HAP-1 (cell line): ENCODE results near the gene UGT1A10.

ENCODE experiments used
- DNase-seq, 2 experiments: peaks; one replicate each; pipeline ENCODE4 v3.0.0-alpha.2; 2016 to 2020; ENCODE audit warnings: low spot score in 2 of 2
- H3K27me3 ChIP-seq: fragments of 250-450 bp; sonication (Bioruptor Pico); 2 replicates; pipeline ENCODE4 v1.5.1; 2020; ENCODE audit warnings: low read depth, mild to moderate bottlenecking, moderate library complexity
- H3K36me3 ChIP-seq: fragments of 250-450 bp; sonication (Bioruptor Pico); replicated peaks from 2 replicates; pipeline ENCODE4 v1.5.1; 2020; ENCODE audit warnings: mild to moderate bottlenecking
- H3K4me1 ChIP-seq: fragments of 250-450 bp; sonication (Bioruptor Pico); 2 replicates; pipeline ENCODE4 v1.5.1; 2020; ENCODE audit warnings: mild to moderate bottlenecking
- H3K4me3 ChIP-seq: fragments of 250-450 bp; sonication (Bioruptor Pico); 2 replicates; pipeline ENCODE4 v1.5.1; 2020; ENCODE audit warnings: mild to moderate bottlenecking, moderate library complexity
- H3K9me3 ChIP-seq: fragments of 250-450 bp; sonication (Bioruptor Pico); 2 replicates; pipeline ENCODE4 v1.5.1; 2020; ENCODE audit warnings: mild to moderate bottlenecking, moderate library complexity
- in situ Hi-C: fragments of 300-500 bp; cut with MboI; formaldehyde crosslinking; loops from 3 replicates; pipeline ENCODE4 v1.14.3; 2020; ENCODE audit warnings: low sequenced_read_pairs, inconsistent platforms, mixed read lengths

UGT1A10 gene

DNA sequence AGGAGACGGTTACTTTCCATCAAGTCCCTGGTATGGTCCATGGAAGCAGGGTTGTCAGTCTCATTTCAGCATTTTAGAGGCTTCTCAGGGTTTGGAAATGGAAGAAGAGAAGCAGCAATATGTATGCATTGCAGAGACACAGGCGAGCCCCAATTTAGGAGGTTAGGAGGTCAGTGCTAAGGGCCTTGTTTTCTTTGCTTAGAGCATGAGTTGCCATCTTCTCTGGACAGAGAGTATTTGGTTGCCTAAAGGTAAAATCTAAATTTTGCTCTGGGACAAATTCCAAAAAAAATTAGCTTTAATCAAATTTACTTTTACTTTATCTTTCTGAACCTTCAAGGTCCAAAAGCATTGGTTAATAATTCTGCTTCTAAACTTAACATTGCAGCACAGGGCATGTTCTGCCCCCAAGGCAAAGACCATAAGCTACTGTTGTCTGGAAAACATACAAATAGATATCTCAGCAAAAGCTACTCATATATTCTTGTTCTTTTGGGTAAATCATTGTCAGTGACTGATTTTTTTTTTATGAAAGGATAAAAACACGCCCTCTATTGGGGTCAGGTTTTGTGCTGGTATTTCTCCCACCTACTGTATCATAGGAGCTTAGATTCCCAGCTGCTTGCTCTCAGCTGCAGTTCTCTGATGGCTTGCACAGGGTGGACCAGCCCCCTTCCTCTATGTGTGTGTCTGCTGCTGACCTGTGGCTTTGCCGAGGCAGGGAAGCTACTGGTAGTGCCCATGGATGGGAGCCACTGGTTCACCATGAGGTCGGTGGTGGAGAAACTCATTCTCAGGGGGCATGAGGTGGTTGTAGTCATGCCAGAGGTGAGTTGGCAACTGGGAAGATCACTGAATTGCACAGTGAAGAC, 35.3 kb downstream of the UGT1A10 start, which contains the start of gene UGT1A9:
Gene UGT1A9, plus strand, starts transcription at position 609 of the 872 bp plus-strand sequence. Its CDS starts 37 bp downstream, at position 646.
- H3K4me3 ChIP-seq, result no peak within 1 kb of the TSS
- no peaks in the 10 kb centered on the region for H3K27me3 ChIP-seq
- no peaks in the 10 kb centered on the region for H3K4me1 ChIP-seq
- no peak for DNase-seq
- no peaks in the 10 kb centered on the region for H3K36me3 ChIP-seq
- H3K9me3 ChIP-seq, result no peaks in the 10 kb centered on the region
- in situ Hi-C loops, result no loop called here

GRCh38 chr2:233672886-233673285, 36.6 kb downstream of the UGT1A10 start:
- Histone ChIP-seq H3K4me3 (no peak overlapping the region), H3K9me3 (no peaks in the 10 kb centered on the region), H3K36me3 (no peaks in the 10 kb centered on the region), H3K4me1 (no peaks in the 10 kb centered on the region), H3K27me3 (no peaks in the 10 kb centered on the region)
- in situ Hi-C loops, result no loop called here
- DNase-seq, result no peak

DNA sequence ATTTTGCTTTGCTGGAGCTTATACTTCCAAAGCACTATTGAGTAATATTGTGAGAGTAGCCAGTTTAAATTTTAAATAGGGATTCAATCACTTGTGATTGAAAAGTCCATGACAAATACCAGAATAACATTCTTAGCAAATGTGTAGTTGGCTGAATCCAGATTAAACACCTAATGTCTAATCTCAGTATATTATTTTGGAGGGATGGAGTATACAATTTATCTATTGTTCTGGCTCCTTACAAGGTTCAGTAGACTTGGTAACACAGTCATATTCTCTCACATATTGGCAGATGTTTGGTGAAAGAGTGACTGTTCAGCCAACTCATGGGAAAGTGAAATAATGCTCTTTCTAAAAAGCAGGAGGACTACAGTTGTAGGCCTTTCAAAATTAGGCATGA, 37.6 kb downstream of the UGT1A10 start:
- Histone ChIP-seq H3K27me3 (no peaks in the 10 kb centered on the region), H3K4me1 (peaks cover 3% of the 10 kb centered on the region; the same call in 1 of the 2 replicates), H3K9me3 (no peaks in the 10 kb centered on the region), H3K4me3 (no peak overlapping the region), H3K36me3 (no peaks in the 10 kb centered on the region)
- no peak for DNase-seq
- in situ Hi-C loops, result no loop called here

DNA sequence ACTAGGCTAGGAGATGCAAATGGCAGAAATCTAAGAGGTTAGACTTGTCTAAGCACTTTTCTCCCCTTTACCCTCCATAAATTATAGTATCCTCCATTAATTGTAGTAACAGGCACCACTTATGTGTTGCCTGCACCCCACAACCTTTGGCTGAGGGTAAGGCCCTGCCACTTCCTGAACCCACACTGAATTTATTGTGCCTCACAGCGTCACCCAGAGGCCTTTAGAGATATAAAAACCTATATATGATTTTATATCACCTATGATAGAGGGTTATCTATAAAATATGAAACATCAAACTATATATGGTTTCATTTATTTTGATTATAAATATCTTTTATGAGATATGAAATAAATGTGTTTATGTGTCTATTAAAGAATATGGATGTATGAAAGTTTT, 38.1 kb downstream of the UGT1A10 start:
- in situ Hi-C loops, result no loop called here
- H3K9me3 ChIP-seq, result no peaks in the 10 kb centered on the region
- no peaks in the 10 kb centered on the region for H3K36me3 ChIP-seq
- DNase-seq, result no peak
- peaks cover 3% of the 10 kb centered on the region for H3K4me1 ChIP-seq
- no peaks in the 10 kb centered on the region for H3K27me3 ChIP-seq
- H3K4me3 ChIP-seq, result no peak overlapping the region

DNA sequence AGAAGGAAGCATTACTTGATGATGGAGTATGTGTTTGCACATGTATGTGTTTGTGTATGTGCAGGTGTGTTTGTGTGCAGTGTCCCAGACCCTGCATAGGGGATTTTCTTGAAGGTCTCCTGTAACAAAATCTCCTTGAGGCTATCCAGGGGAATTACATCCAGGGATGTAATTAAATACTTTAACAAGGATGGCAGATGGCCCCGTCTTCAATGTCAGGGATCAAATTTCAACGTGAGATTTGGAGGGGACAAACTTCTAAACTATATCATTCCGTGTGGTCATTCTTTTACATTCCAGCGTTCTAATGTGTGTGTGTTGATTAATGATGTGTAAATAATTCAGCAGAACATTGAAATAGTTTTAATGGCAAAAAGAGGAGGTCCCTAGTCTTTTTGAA, 38.7 kb downstream of the UGT1A10 start:
- H3K27me3 ChIP-seq, result no peaks in the 10 kb centered on the region
- no peak overlapping the region for H3K4me3 ChIP-seq
- in situ Hi-C loops, result no loop called here
- no peak for DNase-seq
- H3K36me3 ChIP-seq, result no peaks in the 10 kb centered on the region
- H3K9me3 ChIP-seq, result no peaks in the 10 kb centered on the region
- peaks cover 3% of the 10 kb centered on the region for H3K4me1 ChIP-seq

GRCh38 chr2:233676046-233676445, 39.8 kb downstream of the UGT1A10 start:
- Histone ChIP-seq H3K4me1 (peaks cover 3% of the 10 kb centered on the region), H3K36me3 (no peaks in the 10 kb centered on the region), H3K9me3 (no peaks in the 10 kb centered on the region), H3K27me3 (no peaks in the 10 kb centered on the region), H3K4me3 (no peak overlapping the region)
- in situ Hi-C loops, result no loop called here
- DNase-seq, result no peak

GRCh38 chr2:233679196-233679595, 42.9 kb downstream of the UGT1A10 start:
- in situ Hi-C loops, result no loop called here
- Histone ChIP-seq H3K4me1 (peaks cover 3% of the 10 kb centered on the region), H3K9me3 (no peaks in the 10 kb centered on the region), H3K36me3 (no peaks in the 10 kb centered on the region), H3K4me3 (no peak overlapping the region), H3K27me3 (no peaks in the 10 kb centered on the region)
- DNase-seq, result peak; percentile 48 to 52

DNA sequence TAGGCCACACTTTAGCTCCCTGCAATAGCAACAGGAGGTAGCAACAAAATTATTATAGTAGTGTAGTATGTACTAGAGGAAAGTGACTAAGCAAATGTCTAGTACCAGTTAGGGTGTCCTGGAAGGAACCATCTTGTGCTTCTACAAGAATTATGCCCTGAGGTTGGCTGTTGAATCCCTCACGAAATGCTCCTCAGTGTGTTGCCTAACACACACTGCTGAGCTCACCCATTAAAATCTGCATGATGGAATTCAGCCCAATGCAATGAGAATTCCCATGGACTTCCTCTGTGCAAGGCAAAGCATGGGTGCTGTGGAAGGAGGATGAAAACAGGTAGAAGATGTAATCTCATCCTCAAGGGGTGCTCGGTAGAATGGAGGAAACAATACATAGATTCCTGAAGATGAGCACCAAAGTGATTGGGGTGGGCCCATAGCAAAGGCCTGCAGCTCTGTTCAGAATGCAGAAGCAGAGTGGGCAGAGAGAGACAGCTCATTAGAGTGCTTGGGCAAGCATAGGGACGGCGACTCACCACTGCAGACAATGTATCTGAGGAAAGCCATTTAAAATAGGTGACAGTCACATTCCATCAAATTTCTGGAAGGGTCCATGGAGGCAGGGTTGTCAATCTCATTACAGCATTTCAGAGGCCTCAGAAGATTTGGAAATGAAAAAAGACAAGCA, 44.3 kb downstream of the UGT1A10 start:
- Histone ChIP-seq H3K4me1 (peaks cover 3% of the 10 kb centered on the region), H3K27me3 (no peaks in the 10 kb centered on the region), H3K36me3 (no peaks in the 10 kb centered on the region), H3K4me3 (no peak overlapping the region), H3K9me3 (no peaks in the 10 kb centered on the region)
- in situ Hi-C loops, result no loop called here
- DNase-seq, result no peak

DNA sequence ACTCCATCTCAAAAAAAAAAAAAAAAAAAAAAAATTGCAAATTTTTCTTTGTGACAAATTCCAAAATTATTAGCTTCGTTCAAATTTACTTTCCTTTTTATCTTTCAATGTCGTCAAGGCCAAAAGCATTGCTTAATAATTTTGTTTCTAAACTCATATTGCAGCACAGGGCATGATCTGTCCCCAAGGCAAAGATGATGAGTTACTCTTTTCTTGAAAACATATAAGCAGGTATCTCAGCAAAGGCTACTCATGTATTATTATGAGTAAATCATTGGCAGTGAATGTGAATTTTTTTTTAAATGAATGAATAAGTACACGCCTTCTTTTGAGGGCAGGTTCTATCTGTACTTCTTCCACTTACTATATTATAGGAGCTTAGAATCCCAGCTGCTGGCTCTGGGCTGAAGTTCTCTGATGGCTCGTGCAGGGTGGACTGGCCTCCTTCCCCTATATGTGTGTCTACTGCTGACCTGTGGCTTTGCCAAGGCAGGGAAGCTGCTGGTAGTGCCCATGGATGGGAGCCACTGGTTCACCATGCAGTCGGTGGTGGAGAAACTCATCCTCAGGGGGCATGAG, 45.4 kb downstream of the UGT1A10 start, which contains the start of gene UGT1A7:
Gene UGT1A7, plus strand, starts transcription at position 381 of the 579 bp plus-strand sequence. Its CDS starts 37 bp downstream, at position 418.
- in situ Hi-C loops, result no loop called here
- peaks cover 3% of the 10 kb centered on the region for H3K4me1 ChIP-seq
- no peaks in the 10 kb centered on the region for H3K36me3 ChIP-seq
- no peak within 1 kb of the TSS for H3K4me3 ChIP-seq
- no peaks in the 10 kb centered on the region for H3K27me3 ChIP-seq
- H3K9me3 ChIP-seq, result no peaks in the 10 kb centered on the region
- no peak for DNase-seq

- DNase-seq, result no peak
- Histone ChIP-seq H3K4me1 (no peaks in the 10 kb centered on the region), H3K27me3 (no peaks in the 10 kb centered on the region), H3K9me3 (no peaks in the 10 kb centered on the region), H3K36me3 (no peaks in the 10 kb centered on the region), H3K4me3 (no peak overlapping the region)
- in situ Hi-C loops, result no loop called here
These were observed 48.4 kb downstream of the UGT1A10 start for GRCh38 chr2:233684640-233685039.

DNA sequence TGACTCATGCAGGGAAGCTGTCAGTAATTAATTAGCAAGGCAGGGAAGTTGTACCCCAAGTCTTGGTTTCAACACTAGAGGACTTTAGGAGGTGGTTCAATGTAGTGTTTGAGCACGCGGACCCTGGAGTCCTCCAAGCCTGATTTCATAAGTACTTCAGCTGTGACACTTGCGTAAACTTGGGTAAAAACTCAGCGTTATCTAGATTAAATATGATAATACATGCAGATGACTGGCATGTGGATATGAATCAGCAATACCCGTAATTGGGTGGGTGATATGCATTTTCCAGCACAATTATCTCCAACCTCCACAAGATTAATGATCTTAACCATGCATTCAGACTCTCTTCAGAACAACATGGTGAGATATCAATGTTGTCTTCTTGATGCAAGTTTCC, 50.7 kb downstream of the UGT1A10 start:
- no peak overlapping the region for H3K4me3 ChIP-seq
- no peaks in the 10 kb centered on the region for H3K36me3 ChIP-seq
- H3K27me3 ChIP-seq, result no peaks in the 10 kb centered on the region
- no peaks in the 10 kb centered on the region for H3K9me3 ChIP-seq
- in situ Hi-C loops, result no loop called here
- DNase-seq, result no peak
- H3K4me1 ChIP-seq, result peaks cover 12% of the 10 kb centered on the region

DNA sequence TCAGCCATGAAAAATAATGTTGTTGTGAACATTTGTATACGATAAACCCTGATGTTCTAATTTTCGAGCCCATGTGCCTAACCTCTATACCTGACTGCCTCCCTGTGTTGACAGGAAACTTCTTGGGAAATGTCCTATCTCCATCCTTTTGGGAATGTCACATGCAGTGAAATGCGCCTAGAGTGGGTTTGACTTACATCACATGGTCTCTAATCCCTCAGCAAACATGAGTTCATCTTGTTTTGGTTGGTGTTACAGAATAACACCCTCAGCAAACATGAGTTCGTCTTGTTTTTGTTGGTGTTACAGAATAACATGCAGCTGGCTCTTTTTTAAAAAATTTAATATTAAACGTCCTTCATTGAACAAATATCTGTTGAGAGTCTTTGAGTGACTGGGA, 52.1 kb downstream of the UGT1A10 start:
- Histone ChIP-seq H3K4me1 (peaks cover 17% of the 10 kb centered on the region), H3K27me3 (no peaks in the 10 kb centered on the region), H3K4me3 (no peak overlapping the region), H3K9me3 (peaks cover 6% of the 10 kb centered on the region), H3K36me3 (no peaks in the 10 kb centered on the region)
- in situ Hi-C loops, result no loop called here
- no peak for DNase-seq

DNA sequence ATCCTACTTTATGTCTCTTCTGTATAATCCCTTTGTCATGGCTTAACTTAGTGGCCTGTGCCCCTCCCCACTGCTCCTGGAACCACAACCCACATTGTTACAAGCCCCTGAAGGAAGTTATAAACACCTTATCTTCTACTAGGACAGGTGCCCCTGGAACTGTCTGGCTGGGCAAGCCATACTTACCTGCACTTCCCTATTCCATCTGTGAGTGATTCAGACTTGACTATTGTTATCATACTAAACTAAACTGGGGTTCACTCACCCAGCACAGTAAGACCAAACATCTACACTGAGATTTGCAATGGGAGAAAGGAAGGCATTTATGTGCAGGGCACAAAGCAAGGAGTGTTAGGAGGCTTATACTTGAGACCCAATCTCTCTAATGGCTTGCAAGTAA, 52.8 kb downstream of the UGT1A10 start:
- H3K4me1 ChIP-seq, result peaks cover 17% of the 10 kb centered on the region
- H3K36me3 ChIP-seq, result no peaks in the 10 kb centered on the region
- no peaks in the 10 kb centered on the region for H3K27me3 ChIP-seq
- in situ Hi-C loops, result no loop called here
- H3K4me3 ChIP-seq, result no peak overlapping the region
- no peak for DNase-seq
- H3K9me3 ChIP-seq, result peaks cover 6% of the 10 kb centered on the region

- in situ Hi-C loops, result no loop called here
- Histone ChIP-seq H3K9me3 (peaks cover 6% of the 10 kb centered on the region), H3K36me3 (no peaks in the 10 kb centered on the region), H3K4me1 (peaks cover 19% of the 10 kb centered on the region), H3K4me3 (no peak overlapping the region), H3K27me3 (no peaks in the 10 kb centered on the region)
- no peak for DNase-seq
These were observed 53.3 kb downstream of the UGT1A10 start for GRCh38 chr2:233689501-233689900.
